NCI-H128 (cell line): ENCODE data around the gene NEUROG2.
"Not testable (repeated sequence)": the region's sequence is repeated elsewhere in the genome, so short reads cannot be mapped to it uniquely, and the experiment has no call there.

Experiments
- DNase-seq: peaks from one replicate; lab custom pipeline; 2025; ENCODE audit not compliant: unreplicated experiment; lab: John Stamatoyannopoulos, UW

The NEUROG2 gene

GRCh38 chr4:112516066-112516470 is at the start of gene NEUROG2:
Gene NEUROG2 (minus strand): TSS chr4:112516180. CDS start chr4:112515475, 705 bp downstream.
- no peak for DNase-seq

- DNase-seq = no peak
Observed at GRCh38 chr4:112564706-112565270, 48.8 kb upstream of the NEUROG2 start.

- no peak for DNase-seq
Observed at GRCh38 chr4:112563431-112564200, 47.6 kb upstream of the NEUROG2 start.

- DNase-seq = no peak
Observed at GRCh38 chr4:112562254-112562879, 46.4 kb upstream of the NEUROG2 start.

- no peak for DNase-seq
Observed at GRCh38 chr4:112560084-112560483, 44.1 kb upstream of the NEUROG2 start.

GRCh38 chr4:112559053-112559452 is 43.1 kb upstream of the NEUROG2 start:
- DNase-seq = no peak

- no peak for DNase-seq
Observed at GRCh38 chr4:112557676-112558411, 41.9 kb upstream of the NEUROG2 start.

- not testable (repeated sequence) for DNase-seq
Observed at GRCh38 chr4:112554271-112554670, 38.3 kb upstream of the NEUROG2 start.

- DNase-seq = no peak
Observed at GRCh38 chr4:112552668-112553067, 36.7 kb upstream of the NEUROG2 start.

GRCh38 chr4:112550728-112551127 is 34.7 kb upstream of the NEUROG2 start:
- DNase-seq = no peak

GRCh38 chr4:112546476-112546875 is 30.5 kb upstream of the NEUROG2 start:
- DNase-seq = no peak

GRCh38 chr4:112545346-112545745 is 29.4 kb upstream of the NEUROG2 start:
- no peak for DNase-seq

GRCh38 chr4:112540695-112541094 is 24.7 kb upstream of the NEUROG2 start:
- no peak for DNase-seq

- DNase-seq = no peak
Observed at GRCh38 chr4:112536123-112536522, 20.1 kb upstream of the NEUROG2 start.

GRCh38 chr4:112532267-112532666 is 16.3 kb upstream of the NEUROG2 start:
- DNase-seq = no peak

GRCh38 chr4:112531146-112531545 is 15.2 kb upstream of the NEUROG2 start:
- no peak for DNase-seq

GRCh38 chr4:112526061-112526460 is 10.1 kb upstream of the NEUROG2 start:
- DNase-seq = no peak

GRCh38 chr4:112523764-112524505 is 8.0 kb upstream of the NEUROG2 start:
- peak; percentile 74 for DNase-seq

- DNase-seq = no peak
Observed at GRCh38 chr4:112523008-112523721, 7.2 kb upstream of the NEUROG2 start.

- not testable (repeated sequence) for DNase-seq
Observed at GRCh38 chr4:112522431-112522830, 6.5 kb upstream of the NEUROG2 start.
